PFSK-1 (cell line): ENCODE data around the gene SELENOK.

Source experiments
- FOXP2 ChIP-seq: optimal IDR thresholded peaks from 2 replicates; pipeline ENCODE3; 2011; ENCODE audit warnings: borderline replicate concordance, control low read depth, inconsistent platforms; ENCODE audit not compliant: insufficient read depth; ENCODE audit errors: extremely low read length, extremely low read depth
- POLR2AphosphoS5 ChIP-seq: IDR thresholded peaks from 2 replicates; pipeline ENCODE4 v1.6.1; 2012; ENCODE audit warnings: low read depth, mild to moderate bottlenecking, control low read depth, low read length, moderate library complexity
- SIN3A ChIP-seq: IDR thresholded peaks from 2 replicates; pipeline ENCODE4 v1.6.1; 2012; ENCODE audit warnings: mild to moderate bottlenecking, low read length, moderate library complexity, borderline replicate concordance; ENCODE audit not compliant: insufficient read depth
- TAF1 ChIP-seq: IDR thresholded peaks from 2 replicates; pipeline ENCODE4 v1.6.1; 2012; ENCODE audit warnings: low read length, control low read depth, borderline replicate concordance; ENCODE audit not compliant: insufficient read depth
- TF ChIP-seq, protein P1 (sequence below), 2 experiments: IDR thresholded peaks; 2 replicates each; pipeline versions ENCODE4 v1.6.1 to v1.8.0; 2011 to 2012; ENCODE audit warnings: low read depth in 2 of 2, low read length in 2 of 2, control low read depth in 1 of 2, inconsistent platforms in 1 of 2, mild to moderate bottlenecking in 1 of 2, moderate library complexity in 1 of 2; ENCODE audit not compliant: insufficient read depth in 1 of 2

The SELENOK gene

GRCh38 chr3:53849916-53850315 is 41.7 kb downstream of the SELENOK start:
- TF ChIP-seq, protein P1, sequence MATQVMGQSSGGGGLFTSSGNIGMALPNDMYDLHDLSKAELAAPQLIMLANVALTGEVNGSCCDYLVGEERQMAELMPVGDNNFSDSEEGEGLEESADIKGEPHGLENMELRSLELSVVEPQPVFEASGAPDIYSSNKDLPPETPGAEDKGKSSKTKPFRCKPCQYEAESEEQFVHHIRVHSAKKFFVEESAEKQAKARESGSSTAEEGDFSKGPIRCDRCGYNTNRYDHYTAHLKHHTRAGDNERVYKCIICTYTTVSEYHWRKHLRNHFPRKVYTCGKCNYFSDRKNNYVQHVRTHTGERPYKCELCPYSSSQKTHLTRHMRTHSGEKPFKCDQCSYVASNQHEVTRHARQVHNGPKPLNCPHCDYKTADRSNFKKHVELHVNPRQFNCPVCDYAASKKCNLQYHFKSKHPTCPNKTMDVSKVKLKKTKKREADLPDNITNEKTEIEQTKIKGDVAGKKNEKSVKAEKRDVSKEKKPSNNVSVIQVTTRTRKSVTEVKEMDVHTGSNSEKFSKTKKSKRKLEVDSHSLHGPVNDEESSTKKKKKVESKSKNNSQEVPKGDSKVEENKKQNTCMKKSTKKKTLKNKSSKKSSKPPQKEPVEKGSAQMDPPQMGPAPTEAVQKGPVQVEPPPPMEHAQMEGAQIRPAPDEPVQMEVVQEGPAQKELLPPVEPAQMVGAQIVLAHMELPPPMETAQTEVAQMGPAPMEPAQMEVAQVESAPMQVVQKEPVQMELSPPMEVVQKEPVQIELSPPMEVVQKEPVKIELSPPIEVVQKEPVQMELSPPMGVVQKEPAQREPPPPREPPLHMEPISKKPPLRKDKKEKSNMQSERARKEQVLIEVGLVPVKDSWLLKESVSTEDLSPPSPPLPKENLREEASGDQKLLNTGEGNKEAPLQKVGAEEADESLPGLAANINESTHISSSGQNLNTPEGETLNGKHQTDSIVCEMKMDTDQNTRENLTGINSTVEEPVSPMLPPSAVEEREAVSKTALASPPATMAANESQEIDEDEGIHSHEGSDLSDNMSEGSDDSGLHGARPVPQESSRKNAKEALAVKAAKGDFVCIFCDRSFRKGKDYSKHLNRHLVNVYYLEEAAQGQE (IDR thresholded peaks at IDR 0.05; ENCODE audit: insufficient read depth in 1 of 2, low read depth in 2 of 2, low read length in 2 of 2) = no peak
- TF ChIP-seq POLR2AphosphoS5 (no peak), SIN3A (no peak), TAF1 (no peak), FOXP2 (no peak)

- no peak for TF ChIP-seq FOXP2
- TF ChIP-seq, protein P1 (IDR thresholded peaks at IDR 0.05; ENCODE audit: insufficient read depth in 1 of 2, low read depth in 2 of 2, low read length in 2 of 2) = no peak
These were observed 44.9 kb downstream of the SELENOK start for GRCh38 chr3:53846851-53847155.

GRCh38 chr3:53846134-53846850 is 45.4 kb downstream of the SELENOK start, which contains the start of the genes CHDH and IL17RB:
CHDH (minus strand) TSS chr3:53846419; CDS start chr3:53824008, 22,411 bp downstream.
IL17RB (plus strand) TSS chr3:53846568; CDS start chr3:53846589, 21 bp downstream.
- TF ChIP-seq, protein P1 (IDR thresholded peaks at IDR 0.05; ENCODE audit: insufficient read depth in 1 of 2, low read depth in 2 of 2, low read length in 2 of 2) = no peak
- TF ChIP-seq SIN3A (no peak), FOXP2 (no peak), TAF1 (no peak), POLR2AphosphoS5 (no peak)

DNA sequence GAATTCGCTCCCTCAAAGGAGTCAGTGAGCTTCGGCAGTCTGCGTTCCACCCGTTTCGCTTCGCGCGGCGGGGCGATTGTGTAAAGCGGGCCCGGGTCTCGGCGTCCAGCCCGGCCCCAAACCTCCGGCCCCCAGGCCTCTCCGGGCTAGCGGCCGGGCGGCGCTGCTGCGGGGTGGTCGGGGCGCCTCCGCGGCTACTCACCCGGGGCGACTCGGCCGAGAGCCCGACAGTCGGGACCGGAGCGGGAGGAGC is 45.9 kb downstream of the SELENOK start:
- TF ChIP-seq SIN3A (no peak), POLR2AphosphoS5 (no peak), TAF1 (no peak)
- TF ChIP-seq, protein P1 (IDR thresholded peaks at IDR 0.05; ENCODE audit: insufficient read depth in 1 of 2, low read depth in 2 of 2, low read length in 2 of 2) = no peak
